ENCODE results near the gene TMEM150B.

DNA sequence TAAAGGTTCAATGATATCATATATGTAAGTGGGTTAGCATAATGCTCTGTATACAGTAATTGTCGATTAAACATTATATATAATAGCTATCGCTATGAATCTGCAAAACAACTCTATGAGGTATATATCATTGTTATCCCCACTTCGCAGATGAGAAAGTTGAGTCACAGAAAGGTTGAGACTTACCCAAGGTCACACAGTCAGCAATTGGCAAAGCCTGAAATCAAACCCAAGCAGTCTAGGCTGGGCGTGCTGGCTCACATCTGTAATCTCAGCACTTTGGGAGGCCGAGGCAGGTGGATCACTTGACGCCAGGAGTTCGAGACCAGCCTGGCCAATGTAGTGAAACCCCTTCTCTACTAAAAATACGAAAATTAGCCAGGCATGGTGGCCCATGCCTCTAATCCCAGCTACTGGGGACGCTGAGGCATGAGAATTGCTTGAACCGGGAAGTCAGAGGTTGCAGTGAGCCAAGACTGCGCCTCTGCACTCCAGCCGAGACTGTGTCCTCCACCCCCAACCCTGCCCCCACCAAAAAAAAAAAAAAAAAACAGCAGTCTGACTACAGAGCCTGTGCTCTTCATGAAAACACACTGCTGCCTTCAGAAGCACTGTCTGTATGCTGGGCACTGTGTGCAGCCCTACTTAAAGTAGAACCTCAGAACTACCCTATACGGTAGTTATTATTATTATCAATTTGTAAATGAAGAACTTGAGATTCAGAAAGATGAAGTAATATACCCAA, 46.6 kb downstream of the TMEM150B start:
- TF ChIP-seq, protein P1, sequence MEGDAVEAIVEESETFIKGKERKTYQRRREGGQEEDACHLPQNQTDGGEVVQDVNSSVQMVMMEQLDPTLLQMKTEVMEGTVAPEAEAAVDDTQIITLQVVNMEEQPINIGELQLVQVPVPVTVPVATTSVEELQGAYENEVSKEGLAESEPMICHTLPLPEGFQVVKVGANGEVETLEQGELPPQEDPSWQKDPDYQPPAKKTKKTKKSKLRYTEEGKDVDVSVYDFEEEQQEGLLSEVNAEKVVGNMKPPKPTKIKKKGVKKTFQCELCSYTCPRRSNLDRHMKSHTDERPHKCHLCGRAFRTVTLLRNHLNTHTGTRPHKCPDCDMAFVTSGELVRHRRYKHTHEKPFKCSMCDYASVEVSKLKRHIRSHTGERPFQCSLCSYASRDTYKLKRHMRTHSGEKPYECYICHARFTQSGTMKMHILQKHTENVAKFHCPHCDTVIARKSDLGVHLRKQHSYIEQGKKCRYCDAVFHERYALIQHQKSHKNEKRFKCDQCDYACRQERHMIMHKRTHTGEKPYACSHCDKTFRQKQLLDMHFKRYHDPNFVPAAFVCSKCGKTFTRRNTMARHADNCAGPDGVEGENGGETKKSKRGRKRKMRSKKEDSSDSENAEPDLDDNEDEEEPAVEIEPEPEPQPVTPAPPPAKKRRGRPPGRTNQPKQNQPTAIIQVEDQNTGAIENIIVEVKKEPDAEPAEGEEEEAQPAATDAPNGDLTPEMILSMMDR (conservative IDR thresholded peaks at IDR 0.05; ENCODE audit: low read length), result no peak
- no peak for TF ChIP-seq EZH2phosphoT487 (IDR thresholded peaks at IDR 0.05; ENCODE audit: borderline replicate concordance, low read depth, low read length)
